Sciatic nerve (tissue), 2 donors: ENCODE data around the gene GPR68. TPM values are rescaled to one million over a fixed set of nuclear protein-coding genes. Genes with fewer than 3 reads are reported as not detected.
A peak's percentile ranks its signal among the peaks of the same experiment; 100 is the strongest.

Experiments used
- ATAC-seq: fragments of 200-7000 bp; cut with Tn5 transposase; one replicate; pipeline ENCODE4 v1.9.1; 2020; ENCODE audit warnings: mild to moderate bottlenecking, moderate library complexity
- DNase-seq: peaks from one replicate; pipeline ENCODE4 v3.0.0-alpha.2; 2020; ENCODE audit warnings: low spot score
- intact Hi-C: fragments of 100-400 bp; cut with DNase I; formaldehyde crosslinking; loops from one replicate; pipeline ENCODE4 v1.14.2; 2022
- total RNA-seq: library from RNA; stranded (reverse); fragmentation: NEBNext Ultra II Directional; extraction: Animal tissue kit (Norgen Biotek cat#: 25700); gene quantifications from one replicate; pipeline ENCODE4 v1.2.1, GENCODE V29; 2021
- donor health status: DM: no; HTN: no; CAD: no.
- donor health status: DM: no; HTN: no; CAD: no.

Gene GPR68, protein sequence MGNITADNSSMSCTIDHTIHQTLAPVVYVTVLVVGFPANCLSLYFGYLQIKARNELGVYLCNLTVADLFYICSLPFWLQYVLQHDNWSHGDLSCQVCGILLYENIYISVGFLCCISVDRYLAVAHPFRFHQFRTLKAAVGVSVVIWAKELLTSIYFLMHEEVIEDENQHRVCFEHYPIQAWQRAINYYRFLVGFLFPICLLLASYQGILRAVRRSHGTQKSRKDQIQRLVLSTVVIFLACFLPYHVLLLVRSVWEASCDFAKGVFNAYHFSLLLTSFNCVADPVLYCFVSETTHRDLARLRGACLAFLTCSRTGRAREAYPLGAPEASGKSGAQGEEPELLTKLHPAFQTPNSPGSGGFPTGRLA
- total RNA-seq = 1.6 TPM

DNA sequence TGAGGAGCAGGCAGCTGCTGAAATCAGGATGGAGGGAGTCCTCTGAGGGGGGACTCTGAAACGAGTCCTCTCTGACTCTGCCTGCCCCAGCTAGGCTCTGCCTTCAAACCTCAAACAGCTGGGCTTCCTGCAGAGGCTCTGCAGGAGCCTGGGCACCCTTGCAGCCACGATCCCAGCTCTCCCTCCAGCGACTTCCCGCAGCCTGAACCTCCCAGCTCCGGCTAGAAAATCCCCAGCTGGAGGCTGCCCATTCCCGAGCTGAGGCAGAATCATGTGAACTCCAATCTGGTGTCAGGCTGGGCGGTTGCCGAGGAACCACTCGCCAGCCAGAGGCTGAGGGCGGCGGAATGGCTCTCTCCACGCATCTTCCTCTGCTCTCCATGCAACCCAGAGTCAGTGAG is at the start of gene GPR68:
Gene GPR68 (minus strand): TSS at position 204 of the 401 bp plus-strand sequence. CDS start 9,654 bp downstream, outside the sequence.
- intact Hi-C loops = no loop called here
- DNase-seq (no peak), ATAC-seq (peak; percentile 44)

DNA sequence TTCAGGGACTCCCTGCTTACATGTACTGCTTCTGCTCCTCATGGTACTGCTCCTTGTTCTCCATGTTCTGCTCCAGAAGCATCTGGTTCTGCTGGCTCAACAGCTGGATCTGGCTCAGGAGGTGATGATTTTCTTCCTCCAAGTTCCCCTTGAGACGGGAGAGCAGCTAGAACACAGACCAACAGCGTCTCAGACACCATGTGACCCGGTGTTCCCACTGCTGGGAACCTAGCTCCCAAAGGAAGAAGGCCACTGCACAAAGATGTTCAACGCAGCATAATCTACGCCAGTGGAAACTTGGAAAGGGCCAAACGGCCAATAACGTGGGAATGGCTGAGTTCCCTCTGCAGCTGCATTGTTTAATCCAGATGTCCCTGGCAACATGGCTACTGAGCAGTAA is 49.6 kb upstream of the GPR68 start:
- no peak for ATAC-seq
- intact Hi-C loops = no loop called here
- no peak for DNase-seq

DNA sequence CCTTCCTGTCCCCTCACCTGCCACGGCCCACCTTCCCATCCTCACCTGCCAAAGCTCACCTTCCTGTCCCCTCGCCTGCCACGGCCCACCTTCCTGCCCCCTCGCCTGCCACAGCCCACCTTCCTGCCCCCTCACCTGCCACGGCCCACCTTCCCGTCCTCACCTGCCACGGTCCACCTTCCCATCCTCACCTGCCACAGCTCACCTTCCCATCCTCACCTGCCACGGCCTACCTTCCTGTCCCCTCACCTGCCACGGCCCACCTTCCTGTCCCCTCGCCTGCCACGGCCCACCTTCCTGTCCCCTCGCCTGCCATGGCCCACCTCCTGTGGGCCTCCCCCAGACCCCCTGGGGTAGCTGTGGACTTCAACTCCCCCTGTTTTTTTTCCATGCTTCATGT is 48.8 kb upstream of the GPR68 start:
- intact Hi-C loops = no loop called here
- no peak for ATAC-seq
- DNase-seq = no peak

DNA sequence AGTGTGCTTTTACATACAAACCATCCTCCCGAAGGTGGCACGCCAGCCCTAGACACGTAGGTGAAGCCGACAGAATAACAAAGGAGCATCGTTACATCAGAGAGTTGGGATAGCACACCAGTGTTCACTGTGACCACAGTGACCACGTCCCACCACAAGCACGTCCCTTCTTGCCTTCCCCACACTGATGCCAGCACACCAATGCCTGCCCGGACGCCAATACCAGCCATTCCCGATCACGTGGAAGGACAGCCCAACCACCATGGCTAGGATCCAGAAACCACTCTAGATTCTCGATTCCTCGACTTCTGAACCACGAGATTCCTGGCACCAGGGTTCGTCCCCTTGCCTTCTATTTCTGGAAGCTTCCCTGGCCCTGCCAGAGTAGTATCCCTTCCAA is 48.0 kb upstream of the GPR68 start:
- no peak for ATAC-seq
- DNase-seq = no peak
- intact Hi-C loops = no loop called here

DNA sequence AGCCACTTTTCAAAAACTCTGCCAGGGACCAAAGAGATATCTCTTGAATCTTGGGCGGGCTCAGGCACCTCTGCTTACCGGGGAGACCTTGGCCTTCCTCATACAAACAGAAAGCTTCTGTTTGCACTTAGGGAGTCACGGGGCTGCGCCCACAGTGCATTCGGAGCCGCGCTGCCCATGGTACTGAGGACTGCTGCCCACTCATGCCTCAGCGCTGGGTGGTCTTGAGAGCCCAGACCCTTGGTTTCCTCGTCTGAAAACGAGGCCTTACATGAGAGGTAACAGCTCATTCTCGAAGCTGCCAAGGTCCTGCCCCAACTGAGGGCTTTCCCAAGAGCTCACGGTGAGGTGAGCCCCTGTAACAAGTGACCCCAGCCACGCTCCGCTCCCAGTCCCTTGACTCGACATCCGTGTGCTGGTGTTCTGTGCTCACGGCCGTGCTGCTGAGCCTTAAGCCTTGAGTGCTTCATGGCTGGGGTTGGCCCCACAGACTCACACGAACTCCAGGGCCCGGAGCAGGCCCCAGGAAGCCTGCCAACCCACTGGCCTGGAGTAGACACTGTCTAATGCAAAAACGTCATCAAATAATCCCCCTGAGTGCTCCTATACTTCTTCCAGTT is 47.4 kb upstream of the GPR68 start:
- intact Hi-C loops = no loop called here
- ATAC-seq (no peak), DNase-seq (no peak)

DNA sequence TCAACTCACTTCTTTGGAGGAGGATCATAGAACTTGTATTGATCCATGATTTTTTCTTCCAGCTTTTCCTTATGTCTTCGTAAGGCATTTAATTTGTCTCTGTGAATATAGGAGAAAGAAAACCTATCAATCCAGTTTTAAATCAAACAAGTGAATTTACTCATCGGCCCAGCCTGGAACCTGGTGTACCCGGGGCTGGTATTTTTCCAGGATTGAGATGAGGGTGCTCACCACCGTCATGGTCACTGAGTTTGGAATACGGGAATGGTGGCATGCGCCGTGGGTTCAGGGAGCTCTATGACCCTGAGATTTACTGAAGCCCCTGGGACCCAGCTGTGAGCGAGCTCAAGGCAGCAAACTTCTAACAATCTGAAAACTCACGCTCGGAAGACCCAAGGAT is 46.5 kb upstream of the GPR68 start:
- DNase-seq = no peak
- intact Hi-C loops = no loop called here
- no peak for ATAC-seq

DNA sequence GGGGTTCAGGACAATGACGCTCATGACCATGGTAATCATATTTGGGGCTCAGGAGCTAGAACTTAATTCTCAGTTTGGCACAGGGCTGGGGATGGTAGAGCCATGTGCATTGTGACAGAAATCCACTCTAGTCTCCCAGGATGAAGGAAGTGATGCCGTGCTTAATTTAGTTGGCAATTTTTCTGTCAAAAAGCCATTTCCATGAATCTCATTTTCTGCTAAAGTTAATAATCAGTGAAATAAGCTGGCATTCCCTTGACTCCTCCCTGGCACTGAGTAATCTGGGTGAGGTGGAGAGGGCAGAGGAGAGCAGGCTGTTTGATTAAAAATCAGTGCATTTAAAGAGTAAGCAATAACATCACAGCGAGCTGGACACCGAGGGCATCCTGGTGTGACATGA is 45.0 kb upstream of the GPR68 start:
- intact Hi-C loops = loop anchor here (10.0 kb wide), 1 partner anchor 115 kb away; no protein-coding TSS in a partner anchor
- no peak for ATAC-seq
- no peak for DNase-seq

DNA sequence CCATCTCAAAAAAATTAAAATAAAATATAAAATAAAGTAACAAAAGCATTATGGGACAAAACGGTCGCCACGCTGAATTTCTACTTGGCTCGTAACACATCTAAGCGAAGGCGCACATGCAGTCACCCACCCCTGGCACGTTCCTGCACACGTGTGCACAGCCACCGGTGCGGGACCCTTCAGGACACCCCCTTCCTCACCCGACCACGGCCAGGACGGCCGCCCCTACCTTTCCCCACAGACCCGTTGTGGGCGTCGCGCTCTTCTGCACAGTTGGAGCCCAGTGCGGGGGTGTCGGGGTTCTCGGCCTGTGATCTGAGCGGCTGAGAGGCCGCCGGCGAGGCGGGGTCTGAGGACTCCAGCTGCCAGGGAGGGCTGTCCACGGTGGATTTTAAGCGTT is 44.4 kb upstream of the GPR68 start:
- intact Hi-C loops = loop anchor here (10.0 kb wide), 1 partner anchor 114 kb away; no protein-coding TSS in a partner anchor
- ATAC-seq = no peak

DNA sequence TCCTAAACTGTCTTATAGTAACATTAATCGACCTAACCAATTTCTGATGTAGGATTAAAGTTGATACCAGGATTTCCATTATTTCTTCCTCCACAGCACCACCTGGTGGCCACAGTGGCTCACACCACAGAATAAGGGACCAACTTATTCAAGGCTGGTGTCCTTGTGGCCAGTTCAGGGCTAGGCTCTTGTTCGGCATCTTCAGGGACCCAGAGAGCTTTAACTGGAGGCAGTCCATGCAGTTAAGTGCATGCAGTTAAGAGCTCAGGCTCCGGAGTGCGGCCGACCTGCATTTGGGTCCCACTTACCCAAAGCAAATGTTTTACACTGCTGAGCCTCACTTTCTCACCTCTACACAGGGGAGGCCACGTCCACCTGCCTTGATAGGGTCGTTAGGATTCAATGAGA is 42.0 kb upstream of the GPR68 start:
- DNase-seq (peak; percentile 86), ATAC-seq (peak; percentile 73)
- intact Hi-C loops = loop anchor here (10.0 kb wide), 1 partner anchor 112 kb away; no protein-coding TSS in a partner anchor

More for the DNA sequence above, 44.4 kb upstream of the GPR68 start:
- no peak for DNase-seq

DNA sequence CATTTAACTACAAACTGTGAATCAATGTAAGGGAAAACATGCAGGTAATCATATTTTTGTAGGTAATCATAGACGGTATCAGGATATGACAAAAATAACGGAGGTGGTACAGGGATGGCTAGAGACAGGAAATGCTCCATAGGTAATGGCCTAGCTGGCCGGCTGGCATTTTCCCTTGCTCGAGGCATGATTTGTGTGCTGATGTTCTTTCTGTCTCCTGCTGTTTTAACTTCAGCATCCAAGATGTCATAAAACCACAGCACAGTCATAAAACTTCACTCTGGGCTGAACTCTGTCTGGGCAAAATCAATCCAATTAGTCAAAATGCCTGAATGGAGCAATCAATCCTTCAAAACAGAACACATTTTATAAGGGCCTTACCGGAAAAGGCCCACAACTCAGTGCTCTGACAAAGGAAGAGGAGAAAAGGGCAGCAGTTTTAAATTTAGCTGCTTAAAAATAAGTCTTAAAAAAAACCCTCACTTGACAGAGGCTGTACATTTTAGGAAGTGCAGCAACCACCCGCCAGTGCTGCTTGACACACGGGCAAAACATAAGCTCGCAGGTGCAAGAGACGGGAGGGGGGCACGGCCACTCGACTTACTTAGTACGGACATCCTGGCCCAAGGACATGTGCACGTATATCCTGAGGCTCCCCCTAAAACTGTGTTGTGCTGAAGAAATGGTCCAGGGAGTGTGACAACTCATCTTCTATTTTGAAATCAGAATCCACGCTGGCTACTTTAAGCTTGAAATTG is 40.5 kb upstream of the GPR68 start:
- no peak for DNase-seq
- no peak for ATAC-seq
- intact Hi-C loops = loop anchor here (10.0 kb wide), 1 partner anchor 110 kb away; no protein-coding TSS in a partner anchor

DNA sequence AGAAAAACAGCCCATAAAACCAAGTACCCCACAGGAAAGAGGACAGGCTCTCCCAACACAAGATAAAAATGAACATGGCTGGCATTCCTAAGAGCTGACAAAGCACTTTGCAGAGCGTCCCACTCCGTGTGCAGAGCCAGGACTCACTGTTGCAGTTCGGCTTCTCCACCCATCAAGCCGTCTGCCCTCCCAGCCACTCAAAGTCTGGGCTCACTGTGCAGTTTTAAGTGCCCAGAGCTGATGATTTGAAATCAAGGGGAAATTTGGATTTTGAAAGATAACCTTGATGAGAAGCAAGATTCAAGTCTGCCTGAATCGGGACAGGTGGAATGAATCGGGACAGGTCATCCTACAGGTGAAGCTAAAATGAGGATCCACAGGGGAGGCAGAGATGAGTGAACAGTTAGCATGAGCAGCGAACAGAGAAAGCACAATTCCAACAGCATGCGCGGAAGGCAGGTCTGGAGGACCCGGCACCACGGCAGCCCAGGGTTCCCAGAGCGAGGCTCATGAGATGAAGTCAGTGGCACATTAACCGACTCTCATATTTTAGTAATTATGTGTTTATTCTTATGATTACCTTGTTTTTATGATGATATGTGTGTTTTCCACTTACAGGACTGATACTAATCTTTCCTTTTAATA is 39.8 kb upstream of the GPR68 start:
- DNase-seq (no peak), ATAC-seq (no peak)
- intact Hi-C loops = loop anchor here (10.0 kb wide), 1 partner anchor 109 kb away; no protein-coding TSS in a partner anchor

DNA sequence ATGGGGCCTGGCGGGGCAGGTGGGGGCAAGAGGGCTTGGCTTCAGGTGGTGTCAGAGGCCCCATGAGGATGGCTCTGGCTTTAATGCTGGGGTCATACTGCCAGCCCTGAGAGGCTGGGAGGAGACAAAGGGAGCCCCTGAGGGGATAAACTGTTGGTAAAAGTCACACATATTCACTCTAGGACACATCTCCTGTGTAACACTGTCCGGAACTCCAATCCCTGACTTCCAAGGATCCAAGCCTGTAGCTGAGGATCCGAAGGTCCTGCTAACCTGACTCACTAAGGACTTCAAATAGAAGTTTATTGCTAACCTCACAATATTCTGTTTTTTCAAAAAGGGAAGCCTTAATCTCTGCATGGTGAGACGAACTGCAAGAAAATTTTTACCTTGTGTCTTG is 39.2 kb upstream of the GPR68 start:
- ATAC-seq (no peak), DNase-seq (no peak)
- intact Hi-C loops = loop anchor here (10.0 kb wide), 1 partner anchor 109 kb away; no protein-coding TSS in a partner anchor

DNA sequence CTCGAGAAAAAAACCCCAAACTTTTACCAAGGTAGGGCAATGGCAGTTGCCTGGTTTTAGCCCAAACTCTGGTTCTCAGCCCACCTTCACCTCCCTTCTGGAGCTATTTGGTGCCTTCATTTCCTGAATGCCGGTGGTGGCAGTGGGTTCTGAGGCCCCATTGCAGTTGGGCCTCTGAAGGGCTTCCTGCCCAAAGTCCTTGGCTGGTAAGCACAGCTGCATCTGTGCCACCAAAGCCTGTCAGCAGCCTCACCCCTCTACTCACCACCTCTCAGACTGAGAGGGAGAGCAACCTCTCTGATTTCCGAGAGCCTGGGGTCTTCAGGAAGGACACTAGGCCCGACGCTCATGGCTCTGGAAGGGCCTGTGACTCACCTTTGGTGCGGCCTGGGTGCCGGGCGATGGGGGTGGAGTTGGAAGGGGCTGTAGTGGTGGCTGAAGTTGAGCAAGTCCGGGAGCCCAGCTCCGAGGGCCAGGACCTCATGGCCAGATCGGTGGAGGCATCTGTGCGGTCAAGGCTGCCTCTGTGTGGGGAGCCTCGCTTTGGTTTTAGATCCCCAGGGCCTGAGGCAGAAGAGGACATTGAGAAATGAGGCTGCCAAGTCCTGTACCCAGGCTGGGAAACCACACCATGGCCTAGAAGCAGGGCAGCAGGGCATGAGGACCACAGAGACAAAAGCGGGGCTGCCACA is 38.6 kb upstream of the GPR68 start:
- DNase-seq = no peak
- ATAC-seq = no peak
- intact Hi-C loops = loop anchor here (10.0 kb wide), 1 partner anchor 108 kb away; no protein-coding TSS in a partner anchor

DNA sequence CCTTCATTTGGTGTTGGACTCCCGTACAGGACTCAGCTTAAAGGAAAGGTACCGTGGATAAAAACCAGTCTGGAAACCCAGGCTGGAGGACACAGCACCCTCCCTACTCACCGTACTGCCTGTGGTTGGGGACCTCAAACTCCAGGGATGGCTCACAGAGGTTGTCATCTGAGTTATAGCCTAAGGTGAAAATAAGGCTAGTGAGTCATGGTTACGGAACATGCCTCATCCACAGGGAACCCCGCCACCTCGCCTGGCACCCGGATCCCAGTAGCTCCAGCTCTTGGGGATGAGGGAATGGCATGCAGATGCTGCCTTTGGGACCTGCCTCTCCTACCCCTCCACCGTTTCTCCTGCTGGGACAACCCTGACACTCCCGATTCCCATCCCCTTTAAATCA is 36.8 kb upstream of the GPR68 start:
- DNase-seq (no peak), ATAC-seq (no peak)
- intact Hi-C loops = loop anchor here (10.0 kb wide), 1 partner anchor 107 kb away; no protein-coding TSS in a partner anchor

DNA sequence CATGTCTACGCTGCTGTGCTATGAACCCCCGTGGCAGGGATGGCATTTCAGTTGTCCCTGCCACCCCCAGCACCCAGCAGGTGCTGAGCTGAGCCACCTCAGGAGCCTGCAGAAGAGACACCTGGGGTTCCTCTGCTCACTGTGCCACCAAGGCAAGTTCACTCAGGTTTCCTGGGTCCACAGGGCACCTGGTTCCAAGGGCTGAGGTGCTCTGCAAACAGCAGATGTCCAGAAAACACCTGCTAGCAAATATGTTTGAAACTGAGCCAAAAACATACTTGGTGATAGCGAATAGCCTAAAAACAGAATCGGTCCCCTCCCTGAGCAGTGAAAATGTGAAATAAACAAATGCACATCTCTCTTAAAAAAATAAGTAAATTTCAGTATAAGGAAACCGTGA is 35.6 kb upstream of the GPR68 start:
- intact Hi-C loops = loop anchor here (10.0 kb wide), 1 partner anchor 105 kb away; no protein-coding TSS in a partner anchor
- DNase-seq (no peak), ATAC-seq (no peak)

DNA sequence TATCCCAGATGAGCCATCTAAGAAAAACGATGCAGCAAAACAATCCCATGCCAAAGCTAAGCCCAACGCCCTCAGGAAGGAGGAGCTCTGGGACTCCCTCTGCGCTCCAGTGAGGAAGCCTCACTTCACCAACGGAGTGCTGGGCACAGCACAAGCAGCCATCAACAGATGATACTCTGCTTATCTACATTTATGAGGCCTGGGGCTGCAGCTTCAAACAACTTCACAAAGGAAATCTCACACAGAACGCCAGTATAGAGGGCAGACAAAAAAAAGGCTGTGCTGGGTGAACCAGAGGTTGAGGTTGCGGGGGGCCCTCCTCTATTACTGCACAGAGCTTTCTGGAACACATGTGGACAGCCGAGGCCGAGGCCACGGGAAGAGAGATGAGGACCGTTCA is 34.9 kb upstream of the GPR68 start:
- no peak for ATAC-seq
- DNase-seq = no peak
- intact Hi-C loops = no loop called here

DNA sequence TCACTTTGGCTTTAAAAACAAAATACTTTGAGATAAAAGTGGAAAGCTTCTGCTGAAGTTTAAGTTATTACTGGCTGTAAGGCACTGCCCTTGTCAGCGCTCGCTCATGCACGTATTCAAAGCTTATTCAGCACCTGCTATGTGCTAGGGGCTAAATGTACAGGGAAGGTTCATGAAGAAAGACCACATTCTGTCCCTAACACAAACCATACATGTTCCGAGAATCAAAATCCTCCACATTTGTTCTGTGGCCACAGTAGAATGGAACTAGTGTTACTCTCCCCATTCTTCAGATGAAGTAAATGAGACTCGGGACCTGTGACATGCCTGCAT is 33.8 kb upstream of the GPR68 start:
- intact Hi-C loops = no loop called here
- DNase-seq (no peak), ATAC-seq (no peak)

DNA sequence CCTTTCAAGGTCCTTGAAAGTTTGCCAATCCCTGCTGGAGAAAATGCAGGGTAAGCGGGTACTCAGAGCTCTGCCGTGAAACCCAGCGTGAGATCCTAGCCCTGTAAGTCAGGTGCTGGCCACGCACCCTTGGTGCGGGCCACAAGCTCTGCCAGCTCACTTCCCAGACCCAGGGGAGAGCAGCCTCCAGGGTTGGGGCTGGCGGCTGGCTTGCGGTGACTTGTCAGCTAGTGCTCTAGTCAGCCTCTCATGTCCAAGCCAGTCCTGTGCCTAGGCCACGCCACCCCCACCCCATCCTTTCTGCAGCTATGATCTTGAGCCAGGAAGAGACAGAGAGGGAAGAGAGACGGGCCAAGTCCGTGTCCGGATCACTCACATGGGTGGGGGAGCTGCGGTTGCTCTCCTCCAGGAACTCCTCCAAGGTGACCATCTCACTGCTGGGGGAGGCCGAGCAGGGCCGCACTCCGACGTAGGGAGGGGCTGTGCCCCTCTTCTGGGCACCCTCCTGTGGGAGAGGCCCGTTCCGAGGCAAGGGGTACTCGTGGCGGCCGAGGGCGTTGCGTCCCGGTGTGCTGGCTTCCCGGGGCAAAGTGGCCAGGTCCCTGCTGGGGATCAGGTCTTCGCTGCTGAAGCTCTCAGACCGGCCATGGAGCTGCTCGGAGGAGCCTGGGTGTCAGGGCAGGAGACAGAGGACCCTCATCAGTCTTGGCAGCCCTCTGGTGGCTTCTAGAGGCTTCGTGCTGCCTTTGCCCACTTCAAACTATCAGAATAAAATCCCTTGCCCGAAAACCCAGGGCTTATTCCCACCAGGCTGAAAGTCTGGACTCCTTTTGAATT is 33.3 kb upstream of the GPR68 start:
- intact Hi-C loops = no loop called here
- ATAC-seq = no peak
- no peak for DNase-seq
